HG03175 (cell line): ENCODE data around the gene KRT6C.
"Not testable (repeated sequence)": the region's sequence is repeated elsewhere in the genome, so short reads cannot be mapped to it uniquely, and the experiment has no call there.

Experiments
- ATAC-seq: cut with Tn5 transposase; IDR thresholded peaks from one replicate; pipeline ENCODE4 v1.9.1; 2021; ENCODE audit warnings: mild to moderate bottlenecking, moderate library complexity; ENCODE audit not compliant: unreplicated experiment

KRT6C gene

DNA sequence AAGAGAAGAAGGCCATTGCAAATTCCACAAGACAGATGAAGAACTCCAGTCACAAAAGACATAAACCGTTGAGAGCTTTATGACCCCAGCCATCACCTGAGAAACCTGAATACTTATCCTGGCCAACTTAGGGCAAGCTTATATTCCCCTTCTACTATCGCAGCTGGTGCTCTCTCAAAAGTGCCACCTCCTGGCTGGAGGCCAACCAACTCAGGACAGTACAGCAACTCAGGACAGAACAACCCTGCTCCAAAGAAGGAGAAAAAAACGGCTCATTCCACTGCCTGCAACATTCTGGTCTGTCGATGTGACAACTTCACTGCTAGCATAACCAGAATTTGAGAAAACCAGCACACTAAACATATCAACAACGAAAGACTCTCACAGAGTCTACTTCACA lies 11.9 kb downstream of the KRT6C start:
- no peak for ATAC-seq

DNA sequence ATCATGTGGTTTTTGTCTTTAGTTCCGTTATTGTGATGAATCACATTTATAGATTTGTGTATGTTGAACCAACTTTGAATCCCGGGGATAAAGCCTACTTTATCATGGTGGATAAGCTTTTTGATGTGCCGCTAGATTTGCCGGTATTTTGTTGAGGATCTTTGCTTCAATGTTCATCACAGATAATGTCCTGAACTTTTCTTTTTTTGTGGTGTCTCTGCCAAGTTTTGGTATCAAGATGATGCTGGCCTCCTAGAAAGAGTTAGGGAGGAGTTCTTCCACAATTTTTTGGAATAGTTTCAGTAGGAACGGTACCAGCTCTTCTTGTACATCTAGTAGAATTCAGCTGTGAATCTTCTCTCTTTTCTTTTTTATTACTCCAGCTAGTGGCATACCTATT lies 14.7 kb downstream of the KRT6C start:
- ATAC-seq = no peak

DNA sequence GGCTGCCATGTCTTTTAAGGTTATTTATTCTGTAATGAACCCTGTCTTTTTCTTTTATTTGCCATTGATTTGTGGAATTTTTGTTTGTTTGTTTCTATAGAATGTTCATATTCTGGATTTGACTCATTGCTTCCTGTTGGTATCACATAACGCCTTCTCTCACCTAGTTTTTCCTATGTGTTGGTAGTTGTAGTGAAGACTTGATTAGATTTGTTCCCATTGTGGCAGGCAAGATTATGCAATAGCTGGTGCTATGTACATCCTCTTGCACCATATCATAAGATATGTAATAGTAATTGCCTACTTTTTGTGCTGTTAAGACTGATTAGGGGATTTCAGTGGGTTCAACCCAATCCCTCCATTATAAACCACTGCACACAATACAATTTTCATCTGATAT lies 17.8 kb downstream of the KRT6C start:
- no peak for ATAC-seq

DNA sequence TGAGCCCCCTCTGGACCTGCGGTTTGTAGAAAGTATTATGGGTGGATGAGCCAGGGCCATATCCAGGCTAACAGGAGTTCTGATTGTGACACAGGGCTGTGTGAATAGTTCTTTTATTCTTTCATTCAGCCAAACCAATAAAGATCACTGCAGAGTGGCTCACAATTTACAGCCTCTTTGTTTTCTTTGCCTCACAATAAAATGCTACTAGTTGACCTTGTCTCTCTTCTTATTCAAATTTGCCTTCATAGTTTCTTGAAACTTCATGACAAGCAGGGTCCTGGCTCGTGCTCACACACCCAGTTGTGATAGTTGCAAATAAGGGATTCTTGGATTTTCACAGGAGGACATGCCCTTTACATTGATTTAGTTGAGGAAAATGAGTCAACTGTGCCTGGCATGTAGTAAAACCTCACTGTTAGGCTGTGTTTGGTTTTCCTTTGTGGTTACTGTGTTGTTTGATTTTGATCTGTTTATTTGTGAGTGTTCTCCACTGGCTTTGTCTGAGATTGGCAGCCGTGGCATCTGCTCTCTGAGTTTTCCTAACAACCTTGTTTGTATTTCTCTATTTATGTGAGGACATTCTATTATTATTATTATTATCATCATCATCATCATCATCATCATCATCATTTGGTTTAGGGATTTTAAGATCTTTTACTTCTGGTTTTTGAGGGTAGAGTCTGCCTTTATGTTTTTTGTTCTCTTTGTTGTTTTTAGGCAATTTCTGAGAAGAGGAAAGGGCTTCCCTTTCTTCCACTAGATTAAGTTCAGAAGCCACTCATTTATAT lies 19.0 kb downstream of the KRT6C start:
- no peak for ATAC-seq

DNA sequence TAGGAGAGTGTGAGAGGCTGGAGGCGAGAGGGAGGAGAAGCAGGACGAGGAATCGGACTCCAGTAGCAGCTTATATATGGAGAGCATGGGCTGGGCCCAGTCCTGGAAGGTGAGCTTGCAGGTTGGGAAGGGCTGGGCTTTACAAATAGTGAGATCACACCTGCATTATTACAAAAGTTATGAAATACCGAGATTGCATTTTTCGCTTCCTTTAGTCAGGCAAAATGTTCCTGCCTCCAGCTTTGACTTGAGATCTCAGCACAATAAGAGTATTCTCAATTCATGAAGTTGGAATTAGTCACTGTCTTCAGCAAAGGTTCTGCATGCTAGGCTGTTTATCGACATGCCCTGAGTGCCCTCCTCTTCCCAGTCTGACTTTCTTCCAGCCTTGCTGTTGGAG lies 21.5 kb downstream of the KRT6C start, which contains the start of gene KRT6B:
KRT6B (minus strand) TSS at position 46 of the 400 bp plus-strand sequence. CDS start 68 bp downstream, outside the sequence.
- no peak for ATAC-seq

DNA sequence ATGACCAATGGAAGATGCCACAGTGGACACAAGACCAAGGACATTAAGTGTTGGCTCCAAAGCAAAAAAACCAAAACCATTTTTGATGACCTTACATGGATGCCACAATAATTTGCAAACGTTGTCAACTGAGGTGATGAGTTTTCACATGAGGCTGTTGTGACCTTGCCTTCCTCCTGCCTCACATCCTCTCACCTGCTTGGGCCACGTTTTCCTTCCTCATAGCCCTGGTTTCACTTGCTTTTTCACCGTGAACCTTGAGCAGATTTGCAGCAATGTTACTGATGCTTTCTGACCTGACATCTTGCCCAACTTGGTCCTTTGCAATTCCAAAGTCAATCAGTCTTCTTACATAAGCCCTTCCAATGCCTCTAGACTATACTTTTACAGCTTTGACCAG lies 25.4 kb downstream of the KRT6C start:
- no peak for ATAC-seq

DNA sequence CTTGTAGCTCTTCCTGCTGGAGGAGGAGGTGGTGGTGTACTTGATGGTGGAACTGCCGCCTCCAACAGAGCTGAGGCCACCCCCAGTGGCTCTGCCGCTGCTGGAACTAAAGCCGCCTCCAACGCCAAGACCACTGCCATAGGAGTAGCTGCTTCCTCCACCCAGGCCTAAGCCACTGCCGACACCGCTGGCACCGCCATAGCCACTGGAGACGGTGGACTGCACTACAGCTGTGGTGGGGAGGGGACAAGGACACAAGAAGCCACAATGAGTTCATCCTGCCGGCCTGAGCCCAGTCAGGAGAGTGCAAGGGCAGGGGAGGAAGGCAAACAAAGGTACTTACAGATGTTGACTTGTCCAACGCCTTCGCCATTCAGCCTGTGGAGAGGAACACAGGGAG lies 26.4 kb downstream of the KRT6C start:
- not testable (repeated sequence) for ATAC-seq

DNA sequence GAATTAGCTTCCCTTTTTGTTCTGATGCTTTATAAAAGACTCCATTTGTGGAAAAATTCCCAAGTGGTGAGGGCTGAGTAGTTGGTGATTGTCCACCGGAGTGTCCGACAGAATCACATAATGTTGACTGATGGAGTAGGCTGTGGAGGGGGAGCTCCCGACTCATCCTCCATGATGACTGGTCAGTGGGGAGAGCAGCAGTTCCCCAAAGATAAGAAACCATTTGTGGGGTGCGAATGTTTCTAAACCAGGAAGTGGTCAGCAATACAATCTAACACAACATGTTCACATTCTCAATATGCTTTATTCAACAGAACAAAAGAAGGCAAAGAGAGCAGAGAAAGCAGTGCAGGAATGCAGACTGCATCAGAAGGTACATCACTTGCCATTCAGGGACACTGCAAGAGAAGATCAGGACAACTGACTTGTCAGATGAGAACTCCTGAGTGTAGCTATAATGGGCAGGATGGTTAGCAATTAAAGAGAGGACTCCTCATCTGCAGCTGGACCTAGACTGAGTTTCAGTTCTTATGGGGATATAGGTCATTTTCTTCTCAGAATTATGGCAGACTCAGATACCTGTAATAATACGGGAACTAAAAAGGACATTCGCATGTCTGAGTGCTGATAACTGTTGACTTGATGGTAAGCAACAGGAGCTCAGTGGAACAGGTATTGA lies 27.1 kb downstream of the KRT6C start:
- ATAC-seq = no peak

DNA sequence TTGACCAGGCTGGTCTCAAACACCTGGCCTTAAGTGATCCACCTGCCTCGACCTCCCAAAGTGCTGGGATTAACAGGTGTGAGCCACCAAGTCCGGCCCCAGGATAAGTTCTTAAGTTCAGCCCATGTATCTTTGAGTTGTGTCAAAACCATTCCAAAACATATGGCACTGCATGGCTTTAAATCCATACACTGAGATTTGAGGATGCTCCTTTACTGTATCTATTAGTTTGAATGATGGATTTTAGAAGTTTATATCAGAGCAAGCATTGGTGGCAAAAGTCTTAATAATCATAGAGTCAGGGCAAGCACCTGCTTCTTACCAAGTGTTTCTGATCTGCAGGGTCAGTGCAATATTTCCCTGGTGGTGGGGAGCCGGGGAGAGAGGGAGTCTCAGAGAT lies 27.7 kb downstream of the KRT6C start:
- ATAC-seq = no peak

DNA sequence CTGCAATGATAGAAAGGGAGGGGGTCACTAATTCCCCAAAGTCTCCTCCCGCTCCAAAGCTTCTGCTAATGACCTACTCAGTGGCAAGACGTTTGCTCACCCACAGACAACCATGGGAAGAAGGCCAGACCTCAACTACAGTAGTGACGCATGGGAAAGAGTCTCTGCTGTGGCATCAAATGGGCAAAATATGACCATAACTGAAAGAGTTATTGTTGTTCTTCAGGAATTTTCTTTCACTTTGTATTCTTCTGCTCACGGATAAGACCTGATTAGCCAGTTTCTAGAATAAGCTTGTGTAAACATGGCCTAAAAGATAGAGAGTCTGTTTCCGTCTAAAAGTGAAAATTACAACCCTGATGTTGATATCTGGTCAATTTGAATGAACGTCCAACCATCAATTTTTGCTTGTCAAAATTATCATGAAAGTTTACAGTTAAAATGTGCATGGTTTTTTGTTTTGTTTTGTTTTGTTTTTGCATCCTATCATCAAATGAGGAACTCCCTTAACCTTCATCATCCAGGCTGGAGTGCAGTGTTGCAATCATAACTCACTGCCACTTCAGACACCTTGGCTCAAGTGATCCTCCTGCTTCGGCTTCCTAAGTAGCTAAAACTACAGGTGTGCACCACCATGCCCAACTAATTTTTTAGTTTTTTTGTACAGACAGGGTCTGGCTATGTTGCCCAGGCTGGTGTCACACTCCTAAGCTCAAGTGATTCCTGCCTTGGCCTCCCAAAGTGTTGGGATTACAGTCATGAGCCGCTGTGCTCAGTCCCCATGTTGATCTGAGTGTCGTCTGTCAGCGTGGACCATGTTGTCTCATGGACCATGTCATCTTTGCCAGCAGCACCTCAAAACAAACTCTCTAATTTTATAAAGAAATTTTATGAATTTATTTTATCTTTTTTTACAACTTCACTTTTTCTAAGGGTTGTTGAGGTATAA lies 28.7 kb downstream of the KRT6C start:
- no peak for ATAC-seq

DNA sequence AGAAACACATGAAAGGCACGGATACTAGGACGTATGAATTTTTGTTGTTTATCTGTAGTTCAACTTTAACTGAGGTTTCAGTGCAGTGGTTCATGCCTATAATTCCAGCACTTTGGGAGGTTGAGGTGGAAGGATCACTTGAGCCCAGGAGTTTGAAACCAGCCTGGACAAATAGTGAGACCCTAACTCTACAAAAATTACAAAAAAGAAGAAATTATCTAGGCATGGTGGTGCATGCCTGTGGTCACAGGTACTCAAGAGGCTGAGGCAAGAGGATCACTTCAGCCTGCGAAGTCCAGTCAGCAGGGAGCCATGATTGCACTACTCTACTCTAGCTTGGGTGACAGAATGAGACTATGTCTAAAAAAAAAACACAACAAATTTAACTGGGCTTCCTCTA lies 29.6 kb downstream of the KRT6C start:
- ATAC-seq = no peak

DNA sequence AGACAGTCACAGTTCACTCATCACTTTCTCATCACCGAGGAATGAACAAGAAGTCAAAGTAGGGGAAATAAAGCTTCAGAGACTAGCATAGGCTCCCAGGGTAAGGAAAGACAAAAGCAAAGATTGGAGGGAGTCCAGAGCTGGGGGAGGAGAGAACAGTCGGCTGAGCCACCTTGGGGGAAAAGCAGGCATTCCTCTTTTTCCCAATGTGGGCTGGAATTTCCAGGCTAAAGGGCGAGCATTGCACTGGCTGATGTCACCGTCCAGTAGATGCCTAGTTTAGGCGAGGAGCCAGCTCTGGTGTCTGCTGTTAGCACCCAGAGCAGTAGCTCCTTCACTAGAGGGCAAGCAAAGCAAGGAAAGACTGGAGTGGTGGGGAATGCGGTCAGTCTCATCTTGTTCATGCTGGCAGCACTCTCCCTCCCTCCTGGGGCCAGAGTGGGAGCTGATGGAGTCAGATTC lies 31.0 kb downstream of the KRT6C start:
- ATAC-seq = no peak

DNA sequence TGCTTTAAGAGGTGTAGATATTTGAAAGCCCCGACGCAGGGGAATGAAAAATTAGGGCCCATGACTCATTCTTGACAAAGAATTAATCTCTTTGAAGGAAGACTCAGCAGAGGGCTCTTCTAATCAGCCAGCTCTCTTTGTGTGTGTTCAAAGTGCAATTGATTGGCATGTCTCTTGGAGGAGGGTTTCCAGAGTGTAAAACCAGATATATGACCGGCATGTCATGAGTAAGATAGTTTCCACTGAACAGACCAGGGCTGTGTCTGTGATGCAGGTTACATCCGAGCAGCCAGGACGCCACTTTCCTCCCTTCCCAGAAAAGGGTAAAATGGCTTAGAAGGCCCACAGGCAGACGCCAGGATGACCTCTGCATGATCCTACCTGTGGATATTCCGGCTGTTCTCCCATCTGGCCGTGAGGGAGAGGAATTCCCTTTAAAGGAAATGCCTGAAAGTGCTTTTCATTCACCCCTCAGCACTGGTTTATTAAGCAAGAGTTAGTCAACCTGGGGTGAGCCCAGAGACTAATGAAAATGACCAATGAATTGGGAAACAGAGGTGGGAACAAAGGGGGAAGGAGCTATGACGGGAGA lies 32.2 kb downstream of the KRT6C start:
- ATAC-seq = no peak

DNA sequence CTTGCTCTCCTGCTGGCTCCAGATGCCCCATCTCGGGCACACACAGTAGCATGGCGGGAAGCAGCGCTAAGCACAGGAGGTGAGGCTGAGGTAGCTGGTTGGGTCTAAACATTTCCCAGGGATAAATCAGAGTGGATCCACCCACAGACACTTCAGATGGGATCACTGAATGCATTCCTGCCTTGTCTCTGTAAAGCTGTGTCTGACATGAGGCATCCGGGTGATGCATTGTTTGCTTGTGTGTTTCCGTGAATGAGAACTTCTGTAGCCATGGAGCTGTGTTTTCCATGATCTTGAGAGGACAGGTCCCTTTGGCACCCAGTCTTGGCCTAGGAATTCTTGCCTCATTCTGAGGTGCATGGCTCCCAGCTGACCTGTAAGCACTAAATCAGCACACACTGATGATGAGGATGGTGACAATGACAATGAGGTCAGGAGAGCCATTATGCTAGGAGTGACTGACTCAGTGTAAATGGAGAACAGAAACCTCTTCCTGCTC lies 32.7 kb downstream of the KRT6C start:
- ATAC-seq = no peak

DNA sequence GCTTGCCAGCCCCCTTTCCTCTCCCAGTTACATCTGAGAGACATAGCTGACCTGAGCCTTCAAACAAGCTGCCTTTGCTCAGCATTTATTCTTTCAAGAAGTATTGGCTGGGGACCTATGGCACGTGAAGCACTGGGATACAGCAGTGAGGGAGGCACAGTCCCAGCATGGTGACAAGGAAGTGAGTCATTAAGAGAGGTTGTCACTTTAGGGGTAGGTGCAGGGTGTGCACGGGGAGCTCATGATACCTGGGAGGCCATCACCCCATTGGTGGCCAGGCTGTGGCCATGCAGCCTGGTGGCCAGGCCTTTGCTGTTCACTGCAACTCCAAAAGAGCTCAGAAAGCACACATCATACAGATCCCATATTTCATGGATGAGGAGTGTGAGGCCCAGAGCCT lies 33.8 kb downstream of the KRT6C start:
- ATAC-seq = no peak

DNA sequence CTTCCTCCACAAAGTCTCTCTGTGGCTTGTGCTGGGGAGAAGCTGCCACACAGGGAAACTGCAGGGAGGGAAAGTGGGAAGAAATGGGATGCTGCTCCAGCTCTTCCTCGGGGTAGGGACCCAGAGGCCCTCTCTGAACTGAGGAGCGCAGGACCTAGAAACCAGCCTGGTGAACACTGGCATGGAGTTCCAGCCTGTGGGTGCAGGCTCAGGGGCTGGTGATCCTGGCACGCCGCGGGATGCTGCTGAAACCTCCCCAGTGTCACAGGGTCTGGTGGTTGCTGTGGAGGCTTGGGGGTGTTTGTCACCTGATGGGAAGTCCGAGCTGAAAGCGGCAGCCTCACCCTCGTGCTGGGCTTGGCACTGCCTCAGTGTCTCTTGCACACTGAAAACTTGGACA lies 34.2 kb downstream of the KRT6C start:
- no peak for ATAC-seq

DNA sequence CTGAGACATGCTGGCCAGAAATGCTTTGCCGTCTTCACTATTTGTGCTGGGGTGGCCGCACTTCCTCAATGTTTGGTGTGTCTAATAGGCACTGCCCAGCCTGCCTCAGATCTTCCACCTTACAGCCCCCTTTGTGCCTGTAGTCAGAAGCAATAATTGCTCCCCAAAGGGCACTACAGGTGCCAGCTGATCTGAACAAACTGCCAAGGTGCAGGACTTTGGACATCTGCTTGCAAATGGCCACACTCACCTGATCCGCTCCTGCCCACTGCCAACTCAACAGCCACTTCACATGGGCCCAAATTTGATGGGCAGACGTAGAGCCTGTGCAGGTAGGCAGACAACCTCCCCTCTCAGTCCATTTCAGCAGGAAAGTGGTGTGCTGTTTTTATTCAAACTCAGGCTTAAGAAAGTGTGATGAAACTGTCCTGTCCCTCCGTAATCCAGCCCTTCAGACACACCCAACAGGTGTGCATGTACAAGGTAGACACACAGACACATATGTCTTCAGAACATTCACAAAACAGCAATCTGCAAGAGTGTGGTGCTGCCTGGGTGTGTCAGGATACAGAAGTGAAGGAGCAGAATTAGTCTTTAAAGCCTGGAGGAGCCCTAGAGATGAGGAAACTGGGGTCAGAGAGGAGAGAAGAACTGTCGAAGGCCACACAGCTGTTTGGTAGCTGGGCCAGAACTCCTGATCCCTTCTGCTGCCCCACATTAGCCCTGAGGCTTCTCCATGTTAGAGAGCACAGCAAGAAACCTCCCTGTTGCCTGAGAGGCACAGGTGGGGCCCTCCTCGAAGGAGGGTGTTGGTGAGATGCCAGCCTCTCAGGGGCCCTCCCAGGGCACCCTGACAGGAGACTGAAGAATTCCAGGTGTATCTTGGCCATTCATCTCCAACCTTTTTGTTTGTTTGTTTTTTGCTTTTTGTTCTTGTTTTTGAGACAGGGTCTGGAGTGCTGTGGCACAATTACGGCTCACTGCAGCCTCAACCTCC lies 35.0 kb downstream of the KRT6C start:
- no peak for ATAC-seq

DNA sequence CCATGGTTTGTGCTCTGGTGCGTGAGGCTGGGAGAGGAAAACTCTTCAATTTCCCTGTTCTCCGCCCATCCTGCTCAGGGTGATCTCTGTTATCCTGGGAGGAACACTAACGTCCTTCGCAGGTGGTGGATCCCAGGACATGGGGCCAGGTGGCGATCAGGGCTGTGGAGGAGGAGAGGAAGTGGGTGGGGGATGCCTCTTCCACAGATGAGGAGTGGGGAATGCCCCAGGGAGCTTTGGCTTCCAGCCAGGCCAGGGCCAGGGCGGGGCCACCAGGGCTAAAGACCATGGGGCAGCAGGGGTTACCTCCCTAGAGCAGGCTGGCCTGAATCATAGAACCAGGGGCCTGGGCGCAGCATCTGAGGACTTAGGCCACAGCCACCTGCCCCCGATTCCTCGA lies 36.1 kb downstream of the KRT6C start:
- ATAC-seq = no peak

DNA sequence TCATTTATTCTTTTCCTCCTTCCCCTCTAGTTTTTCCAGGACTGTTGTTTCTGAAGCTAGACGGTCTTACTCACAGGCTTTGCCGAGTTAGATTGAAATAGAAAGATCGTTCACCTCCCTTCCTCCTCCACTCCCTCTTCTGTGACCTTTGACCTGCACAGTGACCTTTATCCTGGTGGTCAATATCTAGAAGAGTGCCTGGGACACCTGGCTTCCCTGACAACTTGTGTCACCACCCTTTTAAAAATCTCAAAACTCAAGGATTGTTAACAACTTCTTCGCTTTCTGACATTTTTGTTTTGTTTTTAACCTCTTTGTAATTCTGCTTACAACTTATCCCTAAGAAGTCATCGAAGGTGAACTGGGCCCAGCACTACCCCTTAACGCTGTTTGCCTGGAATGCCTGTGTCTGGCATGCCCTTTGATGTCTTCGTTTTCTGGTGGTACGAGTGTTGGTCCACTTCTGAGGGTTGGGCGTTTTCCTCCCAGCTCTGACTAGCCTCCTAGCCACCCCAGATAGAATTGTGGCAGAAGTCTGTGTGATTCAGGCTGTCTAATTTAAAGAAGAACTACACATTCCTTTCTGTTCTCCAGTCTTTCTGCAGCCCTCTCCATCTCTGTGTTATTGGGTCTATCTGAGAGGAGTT lies 36.7 kb downstream of the KRT6C start:
- ATAC-seq = no peak
